Activated CD8-positive, alpha-beta memory T cell treated with anti-CD3 and anti-CD28 coated beads for 24 hours (primary cell): Measurements from ENCODE around the gene PDPR.
"Not testable (repeated sequence)": the region's sequence is repeated elsewhere in the genome, so short reads cannot be mapped to it uniquely, and the experiment has no call there.

ENCODE experiments used
- DNase-seq: peaks from one replicate; pipeline ENCODE4 v3.0.0-alpha.2; 2020

The PDPR gene

DNA sequence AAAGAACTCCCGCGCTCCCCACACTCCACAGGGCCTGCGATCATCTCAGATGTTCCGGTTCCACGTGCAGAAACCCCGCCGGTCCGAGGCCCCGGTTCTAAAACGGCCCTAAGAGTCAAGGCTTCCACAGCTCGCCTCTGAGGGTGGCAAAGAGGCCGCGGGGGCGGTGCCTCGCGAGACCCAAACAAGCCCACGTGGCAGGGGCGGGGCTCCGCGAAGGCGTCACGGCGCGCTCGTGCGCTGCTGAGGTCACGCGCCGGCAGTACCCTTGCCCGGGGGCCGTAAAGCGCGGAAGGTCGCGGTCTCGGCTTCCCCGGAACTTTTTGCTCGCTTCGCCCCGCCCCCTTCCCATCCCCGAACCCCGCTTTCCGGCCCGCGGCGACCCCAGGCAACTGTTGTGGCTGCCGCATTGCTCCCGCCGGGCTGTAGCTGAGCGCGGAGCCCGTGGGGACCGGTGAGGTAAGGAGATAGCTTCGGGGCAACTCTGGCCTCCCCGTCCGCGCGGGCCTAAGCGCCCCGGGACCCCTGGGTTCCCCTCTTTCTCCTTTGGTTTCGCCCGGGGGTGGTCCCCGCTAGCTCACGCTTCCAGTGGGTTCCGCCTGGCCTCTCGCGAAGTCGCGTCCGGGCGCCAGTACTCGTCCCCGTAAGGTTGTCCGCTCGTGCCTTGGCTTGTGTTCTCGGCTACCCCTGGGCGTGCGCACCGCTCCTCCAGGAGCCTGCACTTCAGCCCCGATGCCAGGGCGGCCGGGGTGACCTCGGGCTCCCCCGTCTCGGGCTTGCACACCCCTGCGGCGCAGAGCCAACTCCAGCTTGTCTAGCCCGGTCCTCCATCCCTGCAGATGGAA is at the start of gene PDPR:
TSS of gene PDPR (plus strand) at position 351 of the 845 bp plus-strand sequence. CDS start 6,161 bp downstream, outside the sequence.
- DNase-seq, result peak; percentile 96

DNA sequence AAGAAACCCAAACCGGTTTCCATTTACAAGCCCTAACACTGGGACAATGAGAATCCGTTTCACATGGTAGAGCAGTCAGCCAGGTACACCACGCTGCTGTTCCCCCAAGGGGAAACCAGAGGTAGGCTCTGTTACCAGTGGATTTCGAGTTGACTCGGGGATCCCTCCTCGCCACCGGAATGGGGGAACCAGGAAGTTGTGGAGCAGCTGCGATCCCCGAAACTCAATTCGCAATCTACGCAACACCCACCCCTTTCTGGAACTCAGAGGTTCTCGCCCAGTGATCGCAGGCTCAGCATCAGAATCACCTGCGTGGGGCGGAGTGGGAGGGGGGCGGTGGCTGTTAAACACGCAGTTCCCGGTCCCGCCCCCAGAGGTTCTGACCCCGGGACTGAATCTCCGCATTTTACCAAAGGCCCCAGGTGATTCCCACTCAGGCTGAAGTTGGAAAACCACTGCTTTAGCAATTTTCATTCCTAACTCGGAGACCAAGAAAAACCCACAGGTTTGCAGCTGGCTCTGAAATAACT is 49.2 kb upstream of the PDPR start:
- DNase-seq, result peak; percentile 83

DNA sequence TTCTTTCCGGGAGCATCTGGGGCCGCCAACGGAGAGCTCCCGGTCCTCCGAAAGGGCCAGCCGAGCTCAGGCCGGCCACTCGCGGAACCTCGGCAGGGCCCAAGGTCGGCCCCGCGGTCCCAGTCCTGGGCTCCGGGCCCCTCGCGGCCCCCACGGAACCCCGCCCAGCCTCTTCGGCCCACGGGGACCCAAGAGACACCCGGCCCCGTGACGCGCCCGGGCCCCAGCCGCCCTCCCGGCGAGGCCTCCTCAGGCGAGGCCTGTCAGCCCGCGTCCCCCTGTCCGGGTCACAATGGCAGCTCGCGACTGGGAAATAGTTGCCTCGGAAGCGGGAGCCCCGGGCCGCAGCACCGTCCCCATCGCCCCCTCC is 48.8 kb upstream of the PDPR start:
- not testable (repeated sequence) for DNase-seq

DNA sequence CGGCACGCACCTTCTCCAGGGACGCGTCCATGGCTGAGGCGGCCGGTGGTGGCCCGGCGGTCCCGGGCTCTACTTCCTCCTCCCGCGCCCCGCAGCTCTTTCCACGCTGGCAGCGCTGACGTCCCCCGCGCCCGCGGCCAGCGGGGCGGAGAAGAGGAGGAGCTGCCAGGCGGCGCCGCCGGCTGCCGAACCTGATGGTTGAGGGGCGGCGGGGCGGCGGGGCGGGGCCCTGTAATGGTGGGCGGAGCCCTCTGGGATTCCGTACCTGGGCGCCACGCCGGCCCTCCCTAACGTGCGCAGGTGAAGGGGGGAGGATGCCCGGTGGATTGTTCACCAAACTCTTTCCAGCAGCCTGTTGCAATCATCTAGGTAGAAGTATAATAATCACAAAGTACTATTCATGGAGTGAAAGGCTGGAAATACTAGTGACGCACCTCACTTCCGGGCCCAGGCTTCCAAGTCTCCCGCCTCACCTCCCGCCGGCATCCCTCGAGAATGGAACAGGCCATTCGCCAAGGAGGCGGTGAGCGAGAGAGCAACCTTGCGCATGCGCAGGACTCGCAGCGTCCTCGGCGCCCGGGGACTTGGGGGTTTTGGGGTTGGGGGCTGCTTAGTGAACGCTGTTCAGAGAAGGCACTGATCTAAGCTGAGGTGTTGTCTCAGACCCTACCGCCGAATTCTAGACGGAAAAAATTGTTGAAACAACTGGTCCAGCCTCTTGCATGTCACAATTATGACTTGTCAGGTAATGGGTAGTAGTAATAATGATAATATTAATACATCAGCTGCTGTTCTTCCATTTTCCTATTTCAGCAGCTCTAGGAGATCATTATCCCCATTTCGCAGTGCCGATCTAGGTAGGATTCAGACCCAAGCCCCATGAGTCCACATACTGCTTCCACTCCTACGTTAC is 48.1 kb upstream of the PDPR start:
- DNase-seq, result peak; percentile 96

DNA sequence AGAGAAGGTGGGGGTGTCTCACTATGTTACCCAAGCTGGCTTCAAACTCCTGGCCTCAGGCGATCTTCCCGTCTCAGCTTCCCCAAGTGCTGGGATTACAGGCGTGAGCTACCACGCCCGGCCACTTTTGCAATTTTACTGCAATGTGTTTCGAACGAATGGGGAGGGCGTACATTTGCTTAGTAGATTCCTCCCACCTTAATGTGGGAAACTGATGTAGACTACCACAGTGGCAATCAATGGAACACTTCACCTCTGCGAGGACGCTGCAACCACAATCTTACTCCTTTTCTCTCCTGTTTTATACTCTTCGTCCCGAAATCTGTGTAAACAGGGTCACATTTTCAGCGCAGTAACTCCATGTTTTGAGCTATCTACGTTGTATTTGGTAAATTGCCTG is 47.4 kb upstream of the PDPR start:
- DNase-seq, result not testable (repeated sequence)

DNA sequence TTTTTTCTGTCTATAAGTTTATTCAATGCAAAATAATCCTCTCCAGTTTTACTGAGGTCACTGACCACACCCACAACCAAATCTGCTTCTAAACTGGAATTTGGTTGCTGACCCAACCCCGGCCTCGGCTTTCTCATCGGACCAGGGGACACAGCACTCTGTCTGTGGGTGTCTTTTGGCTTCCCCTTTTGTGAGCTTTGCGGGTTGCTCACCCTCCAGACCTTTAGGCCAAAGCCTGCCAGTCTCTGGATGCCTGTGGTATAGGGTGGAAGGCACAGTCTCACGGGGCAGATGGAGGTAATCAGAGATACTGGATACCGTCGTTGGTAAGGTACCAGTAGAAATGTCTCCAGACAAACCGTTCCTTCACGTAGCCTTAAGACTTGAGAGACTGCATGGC is 35.1 kb upstream of the PDPR start:
- not testable (repeated sequence) for DNase-seq

DNA sequence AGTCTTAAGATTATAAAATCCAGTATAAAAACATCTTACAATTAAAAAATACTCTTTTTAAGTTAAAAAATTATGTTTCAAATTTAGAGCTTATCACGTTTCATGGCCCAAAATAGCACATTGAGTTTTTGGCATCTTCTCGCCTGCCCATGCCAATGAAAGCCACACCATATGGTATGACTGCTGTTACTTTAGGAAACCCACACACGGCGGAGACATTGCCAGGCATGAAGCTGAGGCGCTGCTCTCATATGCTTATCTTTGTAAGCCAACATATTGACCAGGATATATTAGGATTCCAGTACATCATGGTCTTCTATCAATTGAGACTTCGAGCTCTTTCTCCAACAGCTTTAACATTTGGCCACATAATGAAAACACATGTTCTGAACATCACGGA is 32.9 kb upstream of the PDPR start:
- not testable (repeated sequence) for DNase-seq

DNA sequence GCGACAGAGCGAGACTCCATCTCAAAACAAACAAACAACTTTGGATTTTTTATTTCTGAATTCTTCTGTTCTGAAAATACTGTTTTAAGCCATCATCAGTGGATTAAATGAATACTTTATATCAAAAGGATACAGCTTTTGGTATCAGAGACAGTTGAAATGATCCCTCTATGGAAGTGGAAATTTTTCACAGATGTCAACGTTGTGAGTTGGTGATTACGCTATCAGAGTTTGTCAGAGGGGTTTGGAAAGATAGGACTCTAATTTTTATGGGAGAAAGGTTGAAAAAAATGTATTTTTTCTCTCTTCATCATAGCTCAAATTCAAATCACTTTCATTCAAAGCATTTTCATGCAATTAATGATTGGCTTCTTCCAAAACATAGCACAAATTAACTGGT is 30.2 kb upstream of the PDPR start:
- not testable (repeated sequence) for DNase-seq

DNA sequence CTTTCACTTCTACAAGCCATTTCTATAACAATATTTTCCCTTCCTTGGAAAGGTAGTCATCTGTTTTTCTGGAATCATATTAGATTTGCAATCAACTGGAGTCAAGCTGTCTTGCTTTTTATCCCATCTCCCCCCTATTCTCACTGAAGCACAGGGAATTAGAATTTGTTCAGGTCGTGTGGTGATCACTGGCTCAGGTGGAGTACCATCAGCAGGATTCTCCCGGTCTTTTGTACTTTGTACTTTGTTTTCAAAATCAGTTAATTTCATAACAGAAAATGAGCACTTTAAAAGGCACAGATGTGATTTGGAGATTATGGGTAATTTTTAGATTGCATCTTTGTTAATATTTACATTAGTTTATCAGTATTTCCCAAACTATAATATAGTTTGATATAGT is 26.0 kb upstream of the PDPR start:
- DNase-seq, result not testable (repeated sequence)

DNA sequence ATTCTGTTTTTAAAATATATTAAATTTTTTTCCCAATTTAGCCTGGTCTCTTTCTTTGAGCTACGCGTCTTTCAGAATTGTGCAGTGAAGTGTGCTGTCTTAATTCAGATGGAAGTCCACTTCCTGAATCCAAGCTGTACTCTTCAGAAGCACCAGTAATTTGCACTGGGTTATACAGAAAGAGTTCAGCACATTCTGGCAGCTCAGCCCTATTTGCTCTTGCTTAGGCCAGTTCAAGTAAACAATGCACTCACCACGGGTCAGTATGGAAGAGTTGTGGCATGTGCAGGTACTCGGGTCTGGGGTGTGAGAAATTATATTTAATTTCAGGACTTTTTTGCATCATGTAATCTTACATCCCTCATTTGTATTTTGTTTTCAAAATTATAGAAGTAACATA is 25.3 kb upstream of the PDPR start:
- DNase-seq, result not testable (repeated sequence)

DNA sequence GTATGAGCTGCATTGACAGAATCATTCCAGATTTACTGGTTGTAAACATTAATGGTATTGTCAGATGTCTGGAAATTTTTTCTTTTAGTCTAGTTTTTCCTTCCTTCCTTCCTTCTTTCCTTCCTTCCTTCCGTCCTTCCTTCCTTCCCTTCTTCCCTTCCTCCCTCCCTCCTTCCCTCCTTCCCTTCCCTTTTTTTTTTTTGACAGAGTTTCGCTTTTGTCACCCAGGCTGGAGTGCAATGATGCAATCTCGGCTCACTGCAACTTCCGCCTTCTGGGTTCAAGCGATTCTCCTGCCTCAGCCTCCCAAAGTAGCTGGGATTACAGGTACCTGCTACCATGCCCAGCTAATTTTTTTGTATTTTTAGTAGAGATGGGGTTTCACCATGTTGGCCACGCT is 24.8 kb upstream of the PDPR start:
- not testable (repeated sequence) for DNase-seq

DNA sequence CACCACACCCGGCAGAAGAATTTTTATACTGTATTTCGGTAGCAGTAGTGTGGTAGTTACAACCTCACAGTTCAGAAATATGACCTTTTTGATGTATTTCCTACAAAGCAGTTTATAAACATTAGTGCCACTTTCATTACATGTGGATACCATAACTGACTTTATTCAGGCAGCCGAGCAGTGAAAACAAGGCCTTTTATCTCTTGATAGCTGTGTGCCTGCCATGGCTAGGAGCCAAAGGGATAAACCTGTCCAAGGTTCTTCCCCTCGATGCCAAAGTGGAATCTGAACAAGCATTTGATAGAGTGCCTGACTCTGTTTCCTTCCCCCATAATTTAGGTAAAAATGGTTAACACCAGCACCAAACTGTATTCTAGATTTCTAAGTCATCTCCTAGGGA is 23.0 kb upstream of the PDPR start:
- not testable (repeated sequence) for DNase-seq

DNA sequence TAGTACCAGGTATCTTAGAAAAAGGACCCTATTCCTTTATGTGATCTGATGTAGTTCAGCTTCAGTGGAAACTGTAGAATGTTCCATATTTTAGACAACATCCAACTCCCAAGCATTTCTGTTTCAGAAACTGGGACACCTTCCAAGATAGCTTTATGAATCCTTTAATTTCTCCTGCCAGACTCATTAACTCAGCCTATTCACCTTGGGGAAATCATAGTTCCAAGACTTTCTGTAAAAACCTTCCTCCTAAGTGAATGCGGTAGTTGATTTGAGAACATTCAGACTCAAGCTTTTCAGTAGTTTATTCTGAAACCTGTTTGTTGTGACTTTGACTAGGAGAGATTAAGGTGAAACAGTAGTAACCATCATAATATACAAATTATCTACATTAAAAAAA is 20.0 kb upstream of the PDPR start:
- DNase-seq, result not testable (repeated sequence)

DNA sequence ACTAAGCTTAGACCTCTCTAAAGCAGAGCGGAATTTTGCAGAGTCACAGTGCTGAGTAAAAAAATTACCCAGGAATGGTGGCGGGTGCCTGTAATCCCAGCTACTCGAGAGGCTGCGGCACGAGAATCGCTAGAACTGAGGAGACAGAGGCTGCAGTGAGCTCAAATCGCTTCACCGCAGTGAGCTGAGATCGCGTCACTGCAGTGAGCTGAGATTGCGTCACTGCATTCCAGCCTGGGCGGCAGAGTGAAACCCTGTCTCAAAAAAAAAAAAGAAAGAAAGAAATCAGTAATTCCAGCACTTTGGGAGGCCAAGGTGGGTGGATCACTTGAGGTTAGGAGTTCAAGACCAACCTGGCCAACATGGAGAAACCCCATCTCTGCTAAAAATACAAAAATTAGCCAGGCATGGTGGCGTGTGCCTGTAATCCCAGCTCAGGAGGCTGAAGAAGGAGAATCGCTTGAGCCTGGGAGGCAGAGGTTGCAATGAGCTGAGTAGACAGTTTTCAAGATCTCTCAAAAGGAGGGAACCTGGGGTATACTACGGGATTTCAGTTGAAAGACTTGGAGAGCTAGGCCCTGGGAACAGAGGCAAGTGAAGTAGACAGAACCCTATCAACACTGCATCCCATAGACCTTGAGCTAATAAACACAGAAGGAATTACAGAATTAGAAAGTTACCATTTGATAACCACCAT is 4.4 kb upstream of the PDPR start:
- DNase-seq, result not testable (repeated sequence)

DNA sequence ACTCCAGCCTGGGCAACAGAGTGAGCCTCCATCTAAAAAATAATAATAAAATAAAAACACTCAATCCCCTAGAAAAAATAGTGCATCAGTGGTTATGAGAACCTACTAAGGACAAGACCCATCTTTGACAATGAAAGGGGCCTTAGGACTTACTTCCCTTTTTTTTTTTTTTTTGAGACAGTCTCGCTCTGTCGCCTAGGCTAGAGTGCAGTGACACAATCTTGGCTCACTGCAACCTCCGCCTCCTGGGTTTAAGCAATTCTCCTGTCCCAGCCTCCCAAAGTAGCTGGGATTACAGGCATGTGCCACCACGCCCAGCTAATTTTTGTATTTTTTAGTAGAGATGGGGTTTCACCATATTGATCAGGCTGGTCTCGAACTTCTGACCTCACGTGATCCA is 2.0 kb upstream of the PDPR start:
- not testable (repeated sequence) for DNase-seq

DNA sequence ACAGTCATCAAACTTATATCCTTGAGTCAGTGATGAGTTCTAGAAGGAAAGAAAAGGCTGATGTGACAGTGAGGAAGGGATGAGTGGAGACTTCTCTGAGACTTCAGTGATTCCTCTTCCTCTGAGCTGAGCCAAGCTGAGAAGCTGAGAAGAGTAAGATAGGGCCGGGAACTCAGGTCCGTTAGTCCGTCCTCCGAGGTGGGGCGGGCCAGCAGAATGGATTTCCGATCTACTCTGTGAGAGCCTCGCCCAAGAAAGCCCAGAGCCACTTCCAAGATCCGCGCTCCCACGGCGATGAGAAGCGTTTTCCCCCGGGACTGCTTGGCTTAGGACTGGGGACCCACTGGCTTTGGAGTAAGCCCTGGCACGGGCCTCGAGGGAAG is 542 bp upstream of the PDPR start:
- DNase-seq, result not testable (repeated sequence)

DNA sequence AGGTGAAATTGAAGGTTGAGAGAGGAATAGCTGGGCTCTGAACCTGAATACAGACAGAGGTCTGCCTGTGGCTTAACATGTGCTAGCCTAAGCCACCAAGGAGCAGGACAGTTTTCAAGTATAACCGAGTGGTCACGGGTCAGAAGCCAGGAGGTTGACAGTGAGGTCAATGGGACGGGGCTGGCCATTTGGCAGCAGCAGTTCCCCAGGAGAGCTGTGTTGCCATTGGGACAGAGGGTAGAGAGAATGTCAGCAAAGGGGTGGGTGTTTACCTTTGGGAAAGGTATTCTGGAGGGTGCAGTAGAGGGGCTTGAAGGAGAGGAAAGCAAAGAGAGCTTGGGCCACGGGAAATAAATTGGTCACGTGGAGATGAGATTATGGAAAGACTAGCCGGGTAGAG is 4.2 kb downstream of the PDPR start:
- DNase-seq, result not testable (repeated sequence)

DNA sequence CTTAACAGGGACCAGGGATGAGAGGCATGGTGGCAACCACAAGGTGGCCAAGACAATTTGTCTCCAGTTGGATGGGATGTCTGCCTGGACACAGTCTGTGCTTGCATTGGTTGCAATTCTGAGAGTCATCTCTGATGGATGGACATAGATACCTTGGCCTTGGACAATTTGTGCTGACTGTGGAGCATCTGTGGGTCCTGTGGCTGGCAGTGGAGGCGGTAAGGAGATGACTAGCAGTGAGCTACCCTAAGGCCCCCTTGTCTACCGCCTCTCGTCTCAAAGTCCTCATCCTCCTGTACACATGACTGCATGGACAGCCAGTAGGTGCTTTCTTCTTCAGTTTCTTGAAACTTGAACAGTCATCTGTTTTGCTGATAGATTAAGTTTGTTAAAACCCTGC is 4.6 kb downstream of the PDPR start:
- DNase-seq, result not testable (repeated sequence)

DNA sequence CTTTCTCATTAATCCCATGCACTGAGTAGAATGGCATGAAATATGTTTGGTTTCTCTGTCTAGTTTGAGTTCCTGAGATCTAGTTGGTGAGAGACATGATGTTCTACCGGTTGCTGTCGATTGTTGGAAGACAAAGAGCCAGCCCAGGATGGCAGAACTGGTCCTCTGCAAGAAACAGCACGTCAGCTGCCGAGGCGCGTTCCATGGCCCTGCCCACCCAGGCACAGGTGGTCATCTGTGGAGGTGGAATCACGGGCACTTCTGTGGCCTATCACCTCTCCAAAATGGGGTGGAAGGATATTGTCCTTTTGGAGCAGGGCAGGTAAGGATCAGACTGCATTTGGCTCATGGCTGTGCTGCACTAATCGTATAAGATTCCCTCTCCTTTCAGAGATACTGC is 6.3 kb downstream of the PDPR start:
- not testable (repeated sequence) for DNase-seq

DNA sequence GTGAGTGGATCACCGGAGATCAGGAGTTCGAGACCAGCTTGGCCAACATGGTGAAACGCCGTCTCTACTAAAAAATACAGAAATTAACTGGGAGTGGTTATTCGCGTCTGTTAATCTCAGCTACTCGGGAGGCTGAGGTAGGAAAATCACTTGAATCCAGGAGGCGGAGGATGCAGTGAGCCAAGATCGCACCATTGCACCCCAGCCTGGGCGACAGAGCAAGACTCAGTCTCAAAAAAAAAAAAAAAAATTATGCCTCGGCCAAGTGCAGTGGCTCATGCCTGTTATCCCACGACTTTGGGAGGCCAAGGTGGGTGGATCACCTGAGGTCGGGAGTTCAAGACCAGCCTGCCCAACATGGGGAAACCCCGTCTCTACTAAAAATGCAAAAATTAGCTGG is 9.7 kb downstream of the PDPR start:
- DNase-seq, result not testable (repeated sequence)

DNA sequence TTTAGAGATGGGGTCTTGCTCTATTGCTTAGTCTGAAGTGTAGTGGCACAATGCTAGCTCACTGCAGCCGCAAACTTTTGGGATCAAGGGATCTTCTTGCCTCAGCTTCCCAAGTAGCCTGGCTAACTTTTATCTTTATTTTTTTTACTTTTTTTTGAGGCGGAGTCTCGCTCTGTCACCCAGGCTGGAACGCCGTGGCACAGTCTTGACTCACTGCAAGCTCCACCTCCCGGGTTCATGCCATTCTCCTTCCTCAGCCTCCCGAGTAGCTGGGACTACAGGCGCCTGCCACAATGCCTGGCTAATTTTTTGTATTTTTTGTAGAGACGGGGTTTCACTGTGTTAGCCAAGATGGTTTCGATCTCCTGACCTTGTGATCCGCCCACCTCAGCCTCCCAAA is 12.1 kb downstream of the PDPR start:
- DNase-seq, result not testable (repeated sequence)

DNA sequence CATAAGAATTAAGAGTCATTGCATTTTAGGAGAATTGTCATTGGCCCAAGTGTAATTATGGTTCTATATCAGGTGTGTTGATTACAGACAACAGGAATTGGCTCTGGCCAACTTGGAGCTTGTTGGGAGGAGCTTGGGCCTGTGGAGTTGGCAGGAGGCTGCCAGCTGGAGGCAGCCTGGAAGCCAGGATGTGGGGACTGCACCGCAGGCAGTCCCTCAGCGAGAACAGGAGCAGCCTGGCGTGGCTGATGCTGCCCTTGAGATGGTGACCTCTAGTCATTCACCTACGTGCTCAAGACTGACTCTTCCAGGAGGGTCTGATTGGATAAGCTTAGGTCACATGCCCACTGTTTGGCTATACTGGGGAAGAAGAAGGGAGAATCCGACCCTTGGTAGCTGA is 13.6 kb downstream of the PDPR start:
- DNase-seq, result not testable (repeated sequence)

DNA sequence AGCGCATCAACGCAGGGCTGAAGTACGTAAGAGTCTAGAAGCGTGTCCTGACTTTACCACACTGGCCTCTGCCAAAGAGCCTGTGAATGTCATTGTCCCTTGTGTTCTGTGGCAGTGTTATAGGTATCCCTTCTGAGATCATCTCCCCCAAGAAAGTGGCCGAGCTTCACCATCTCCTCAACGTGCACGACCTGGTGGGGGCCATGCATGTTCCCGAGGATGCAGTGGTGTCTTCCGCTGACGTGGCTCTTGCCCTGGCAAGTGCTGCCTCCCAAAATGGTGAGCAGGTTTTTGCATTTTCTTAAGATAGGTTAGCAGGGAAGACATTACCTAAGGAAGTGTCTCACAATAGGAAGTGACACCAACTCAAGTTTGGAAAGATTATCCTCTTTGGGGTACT is 14.7 kb downstream of the PDPR start:
- DNase-seq, result not testable (repeated sequence)
